Mononuclear cell (primary cell): Measurements from ENCODE around the gene FLVCR1. TPM values are rescaled to one million over a fixed set of nuclear protein-coding genes. Genes with fewer than 3 reads are reported as not detected.

Source experiments
- H3K27me3 ChIP-seq: 2 replicates; pipeline ENCODE4 v1.6.0; 2011; ENCODE audit warnings: low read length, control low read depth; ENCODE audit not compliant: insufficient read depth
- H3K4me1 ChIP-seq: 2 replicates; pipeline ENCODE4 v1.5.1; 2011; ENCODE audit warnings: mild to moderate bottlenecking, low read length, control low read depth; ENCODE audit not compliant: insufficient read depth
- H3K4me3 ChIP-seq: 2 replicates; pipeline ENCODE4 v1.5.1; 2011; ENCODE audit warnings: mild to moderate bottlenecking, low read length, moderate library complexity
- H3K9me3 ChIP-seq: 2 replicates; pipeline ENCODE4 v1.5.1; 2011; ENCODE audit warnings: low read depth, mild to moderate bottlenecking, control low read depth, low read length
- total RNA-seq: library from RNA; depleted of rRNA; stranded (reverse); fragments of >200 nt; gene quantifications from one replicate; pipeline ENCODE4 v1.2.3, GENCODE V29; 2012

FLVCR1 gene
- total RNA-seq, 1 donor: 15.3 TPM

- Histone ChIP-seq H3K9me3 (no peaks in the 10 kb centered on the region), H3K4me1 (no peaks in the 10 kb centered on the region), H3K4me3 (no peak overlapping the region), H3K27me3 (no peaks in the 10 kb centered on the region)
Measured at GRCh38 chr1:212917858-212918257, 59.8 kb downstream of the FLVCR1 start.

- Histone ChIP-seq H3K9me3 (no peaks in the 10 kb centered on the region), H3K4me1 (no peaks in the 10 kb centered on the region), H3K27me3 (no peaks in the 10 kb centered on the region), H3K4me3 (no peak overlapping the region)
Measured at GRCh38 chr1:212918824-212919223, 60.7 kb downstream of the FLVCR1 start.

GRCh38 chr1:212920246-212920645 is 62.2 kb downstream of the FLVCR1 start:
- no peaks in the 10 kb centered on the region for H3K4me1 ChIP-seq
- H3K27me3 ChIP-seq: no peaks in the 10 kb centered on the region
- no peak overlapping the region for H3K4me3 ChIP-seq
- H3K9me3 ChIP-seq: no peaks in the 10 kb centered on the region

GRCh38 chr1:212920896-212921295 is 62.8 kb downstream of the FLVCR1 start:
- Histone ChIP-seq H3K4me3 (no peak overlapping the region), H3K9me3 (no peaks in the 10 kb centered on the region), H3K4me1 (no peaks in the 10 kb centered on the region), H3K27me3 (no peaks in the 10 kb centered on the region)

GRCh38 chr1:212922016-212922415 is 63.9 kb downstream of the FLVCR1 start:
- Histone ChIP-seq H3K9me3 (no peaks in the 10 kb centered on the region), H3K4me1 (no peaks in the 10 kb centered on the region), H3K27me3 (no peaks in the 10 kb centered on the region), H3K4me3 (no peak overlapping the region)

GRCh38 chr1:212926372-212926771 is 68.3 kb downstream of the FLVCR1 start:
- Histone ChIP-seq H3K4me1 (no peaks in the 10 kb centered on the region), H3K9me3 (no peaks in the 10 kb centered on the region), H3K4me3 (no peak overlapping the region), H3K27me3 (no peaks in the 10 kb centered on the region)

GRCh38 chr1:212928323-212929291 is 70.5 kb downstream of the FLVCR1 start:
- Histone ChIP-seq H3K4me3 (no peak overlapping the region), H3K27me3 (no peaks in the 10 kb centered on the region), H3K4me1 (no peaks in the 10 kb centered on the region), H3K9me3 (no peaks in the 10 kb centered on the region)

- Histone ChIP-seq H3K4me1 (no peaks in the 10 kb centered on the region), H3K4me3 (no peak overlapping the region), H3K9me3 (no peaks in the 10 kb centered on the region), H3K27me3 (no peaks in the 10 kb centered on the region)
Measured at GRCh38 chr1:212930986-212931678, 73.1 kb downstream of the FLVCR1 start.

- Histone ChIP-seq H3K9me3 (no peaks in the 10 kb centered on the region), H3K4me1 (no peaks in the 10 kb centered on the region), H3K27me3 (no peaks in the 10 kb centered on the region), H3K4me3 (no peak overlapping the region)
Measured at GRCh38 chr1:212933815-212934471, 75.9 kb downstream of the FLVCR1 start.

GRCh38 chr1:212935387-212935981 is 77.4 kb downstream of the FLVCR1 start:
- no peaks in the 10 kb centered on the region for H3K4me1 ChIP-seq
- peaks cover 5% of the 10 kb centered on the region for H3K9me3 ChIP-seq
- no peaks in the 10 kb centered on the region for H3K27me3 ChIP-seq
- no peak overlapping the region for H3K4me3 ChIP-seq

GRCh38 chr1:212937034-212937433 is 79.0 kb downstream of the FLVCR1 start:
- H3K4me1 ChIP-seq: no peaks in the 10 kb centered on the region
- H3K9me3 ChIP-seq: peaks cover 5% of the 10 kb centered on the region
- no peaks in the 10 kb centered on the region for H3K27me3 ChIP-seq

GRCh38 chr1:212938846-212939245 is 80.8 kb downstream of the FLVCR1 start:
- no peaks in the 10 kb centered on the region for H3K27me3 ChIP-seq
- H3K4me1 ChIP-seq: no peaks in the 10 kb centered on the region
- peaks cover 5% of the 10 kb centered on the region for H3K9me3 ChIP-seq
- no peak overlapping the region for H3K4me3 ChIP-seq

More at GRCh38 chr1:212937034-212937433, 79.0 kb downstream of the FLVCR1 start:
- H3K4me3 ChIP-seq: no peak overlapping the region

- no peaks in the 10 kb centered on the region for H3K27me3 ChIP-seq
- peaks cover 6% of the 10 kb centered on the region for H3K4me1 ChIP-seq
- no peak overlapping the region for H3K4me3 ChIP-seq
Measured at GRCh38 chr1:212941452-212941851, 83.4 kb downstream of the FLVCR1 start.

GRCh38 chr1:212942679-212943392 is 84.8 kb downstream of the FLVCR1 start:
- no peak overlapping the region for H3K4me3 ChIP-seq

More at GRCh38 chr1:212941452-212941851, 83.4 kb downstream of the FLVCR1 start:
- H3K9me3 ChIP-seq: peaks cover 5% of the 10 kb centered on the region

More at GRCh38 chr1:212942679-212943392, 84.8 kb downstream of the FLVCR1 start:
- peaks cover 5% of the 10 kb centered on the region for H3K9me3 ChIP-seq
- H3K4me1 ChIP-seq: peaks cover 6% of the 10 kb centered on the region
- H3K27me3 ChIP-seq: no peaks in the 10 kb centered on the region
